ENCODE data around the gene PLA2G6. TPM values are rescaled to one million over a fixed set of nuclear protein-coding genes. Genes with fewer than 3 reads are reported as not detected.

PLA2G6 gene
- total and polyA plus RNA-seq, 2 of the 13 experiments (the other 11 are each of a cell fraction or from before 2014, with no cell fraction given), result 4.8 to 11.5 TPM

- TF ChIP-seq, protein P1, sequence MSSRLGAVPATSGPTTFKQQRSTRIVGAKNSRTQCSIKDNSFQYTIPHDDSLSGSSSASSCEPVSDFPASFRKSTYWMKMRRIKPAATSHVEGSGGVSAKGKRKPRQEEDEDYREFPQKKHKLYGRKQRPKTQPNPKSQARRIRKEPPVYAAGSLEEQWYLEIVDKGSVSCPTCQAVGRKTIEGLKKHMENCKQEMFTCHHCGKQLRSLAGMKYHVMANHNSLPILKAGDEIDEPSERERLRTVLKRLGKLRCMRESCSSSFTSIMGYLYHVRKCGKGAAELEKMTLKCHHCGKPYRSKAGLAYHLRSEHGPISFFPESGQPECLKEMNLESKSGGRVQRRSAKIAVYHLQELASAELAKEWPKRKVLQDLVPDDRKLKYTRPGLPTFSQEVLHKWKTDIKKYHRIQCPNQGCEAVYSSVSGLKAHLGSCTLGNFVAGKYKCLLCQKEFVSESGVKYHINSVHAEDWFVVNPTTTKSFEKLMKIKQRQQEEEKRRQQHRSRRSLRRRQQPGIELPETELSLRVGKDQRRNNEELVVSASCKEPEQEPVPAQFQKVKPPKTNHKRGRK (CRISPR knock-in tag; IDR thresholded peaks at IDR 0.05), result no peak
- TF ChIP-seq ARID2 (CRISPR knock-in tag; IDR thresholded peaks at IDR 0.05; ENCODE audit: borderline replicate concordance) (no peak), NCOA2 (CRISPR knock-in tag; IDR thresholded peaks at IDR 0.05) (peak; percentile 79), TFE3 (CRISPR knock-in tag; IDR thresholded peaks at IDR 0.05) (peak; percentile 71), NCOR1 (IDR thresholded peaks at IDR 0.05; ENCODE audit: borderline replicate concordance, low read length) (0 out of 2 replicates have a peak, but pooled peaks have one; percentile 34), ADNP (CRISPR knock-in tag; IDR thresholded peaks at IDR 0.05) (peak; percentile 79; the same call in 1 of the 2 replicates), NKX3-1 (CRISPR knock-in tag; IDR thresholded peaks at IDR 0.05) (no peak), ZNF343 (CRISPR knock-in tag; IDR thresholded peaks at IDR 0.05) (no peak), ZNF619 (CRISPR knock-in tag; IDR thresholded peaks at IDR 0.05) (no peak), ZNF251 (CRISPR knock-in tag; IDR thresholded peaks at IDR 0.05) (no peak), HNRNPH1 (optimal IDR thresholded peaks at IDR 0.05; ENCODE audit: low read depth, low read length) (no peak), ARNT2 (CRISPR knock-in tag; IDR thresholded peaks at IDR 0.05; ENCODE audit: low read depth) (no peak)
- TF ChIP-seq, protein P2, sequence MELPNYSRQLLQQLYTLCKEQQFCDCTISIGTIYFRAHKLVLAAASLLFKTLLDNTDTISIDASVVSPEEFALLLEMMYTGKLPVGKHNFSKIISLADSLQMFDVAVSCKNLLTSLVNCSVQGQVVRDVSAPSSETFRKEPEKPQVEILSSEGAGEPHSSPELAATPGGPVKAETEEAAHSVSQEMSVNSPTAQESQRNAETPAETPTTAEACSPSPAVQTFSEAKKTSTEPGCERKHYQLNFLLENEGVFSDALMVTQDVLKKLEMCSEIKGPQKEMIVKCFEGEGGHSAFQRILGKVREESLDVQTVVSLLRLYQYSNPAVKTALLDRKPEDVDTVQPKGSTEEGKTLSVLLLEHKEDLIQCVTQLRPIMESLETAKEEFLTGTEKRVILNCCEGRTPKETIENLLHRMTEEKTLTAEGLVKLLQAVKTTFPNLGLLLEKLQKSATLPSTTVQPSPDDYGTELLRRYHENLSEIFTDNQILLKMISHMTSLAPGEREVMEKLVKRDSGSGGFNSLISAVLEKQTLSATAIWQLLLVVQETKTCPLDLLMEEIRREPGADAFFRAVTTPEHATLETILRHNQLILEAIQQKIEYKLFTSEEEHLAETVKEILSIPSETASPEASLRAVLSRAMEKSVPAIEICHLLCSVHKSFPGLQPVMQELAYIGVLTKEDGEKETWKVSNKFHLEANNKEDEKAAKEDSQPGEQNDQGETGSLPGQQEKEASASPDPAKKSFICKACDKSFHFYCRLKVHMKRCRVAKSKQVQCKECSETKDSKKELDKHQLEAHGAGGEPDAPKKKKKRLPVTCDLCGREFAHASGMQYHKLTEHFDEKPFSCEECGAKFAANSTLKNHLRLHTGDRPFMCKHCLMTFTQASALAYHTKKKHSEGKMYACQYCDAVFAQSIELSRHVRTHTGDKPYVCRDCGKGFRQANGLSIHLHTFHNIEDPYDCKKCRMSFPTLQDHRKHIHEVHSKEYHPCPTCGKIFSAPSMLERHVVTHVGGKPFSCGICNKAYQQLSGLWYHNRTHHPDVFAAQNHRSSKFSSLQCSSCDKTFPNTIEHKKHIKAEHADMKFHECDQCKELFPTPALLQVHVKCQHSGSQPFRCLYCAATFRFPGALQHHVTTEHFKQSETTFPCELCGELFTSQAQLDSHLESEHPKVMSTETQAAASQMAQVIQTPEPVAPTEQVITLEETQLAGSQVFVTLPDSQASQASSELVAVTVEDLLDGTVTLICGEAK (IDR thresholded peaks at IDR 0.05), result no peak
- TF ChIP-seq, protein P2 (CRISPR knock-in tag; IDR thresholded peaks at IDR 0.05), result no peak
- TF ChIP-seq, protein P3, sequence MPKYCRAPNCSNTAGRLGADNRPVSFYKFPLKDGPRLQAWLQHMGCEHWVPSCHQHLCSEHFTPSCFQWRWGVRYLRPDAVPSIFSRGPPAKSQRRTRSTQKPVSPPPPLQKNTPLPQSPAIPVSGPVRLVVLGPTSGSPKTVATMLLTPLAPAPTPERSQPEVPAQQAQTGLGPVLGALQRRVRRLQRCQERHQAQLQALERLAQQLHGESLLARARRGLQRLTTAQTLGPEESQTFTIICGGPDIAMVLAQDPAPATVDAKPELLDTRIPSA (CRISPR knock-in tag; IDR thresholded peaks at IDR 0.05; ENCODE audit: borderline replicate concordance), result no peak
These were observed 3.6 kb downstream of the PLA2G6 start (continued) for GRCh38 chr22:38177926-38178604.
